Measurements from ENCODE around the gene ABCD1. TPM values are rescaled to one million over a fixed set of nuclear protein-coding genes. Genes with fewer than 3 reads are reported as not detected.

Gene ABCD1
- total and polyA plus RNA-seq, 9 of the 15 experiments (the other 6 are each of a cell fraction or from before 2014, with no cell fraction given) = 0.07 to 6.9 (median 2.2) TPM

- TF ChIP-seq HMG20B (CRISPR knock-in tag; IDR thresholded peaks at IDR 0.05) (no peak), EWSR1 (IDR thresholded peaks at IDR 0.05; ENCODE audit: borderline replicate concordance, low read depth, partially characterized antibody) (no peak), CREB3 (tag; conservative IDR thresholded peaks at IDR 0.05; ENCODE audit: low read depth) (no peak), HMBOX1 (IDR thresholded peaks at IDR 0.05) (no peak), REST (IDR thresholded peaks at IDR 0.05; ENCODE audit: borderline replicate concordance) (peak; percentile 20; the same call in 1 of the 2 replicates), REST (CRISPR knock-in tag; IDR thresholded peaks at IDR 0.05; ENCODE audit: low read depth) (no peak), ETS1 (conservative IDR thresholded peaks at IDR 0.05; ENCODE audit: control insufficient read depth, low read depth, low read length) (no peak), ARID3A (IDR thresholded peaks at IDR 0.05; ENCODE audit: borderline replicate concordance, low read depth, low read length) (peak; percentile 65; the same call in 1 of the 2 replicates), FOXK2 (conservative IDR thresholded peaks at IDR 0.05 in 1 of 2, IDR thresholded peaks at IDR 0.05 in 1 of 2; ENCODE audit: low read depth in 2 of 2) (no peak), RBM17 (IDR thresholded peaks at IDR 0.05; ENCODE audit: borderline replicate concordance, low read depth, low read length) (no peak), ZNF280A (IDR thresholded peaks at IDR 0.05; ENCODE audit: low read depth, partially characterized antibody) (no peak), ZNF408 (CRISPR knock-in tag; IDR thresholded peaks at IDR 0.05; ENCODE audit: low read depth) (no peak)
Measured at GRCh38 chrX:153735274-153735673, 10.6 kb downstream of the ABCD1 start (continued).
